Right ventricle myocardium inferior (tissue), 1 donor: ENCODE measurements around the gene PTGS2. TPM values are rescaled to one million over a fixed set of nuclear protein-coding genes. Genes with fewer than 3 reads are reported as not detected.

ENCODE experiments used
- ATAC-seq: fragments of 200-7000 bp; cut with Tn5 transposase; one replicate; pipeline ENCODE4 v1.9.1; 2020; ENCODE audit warnings: mild to moderate bottlenecking, moderate library complexity
- DNase-seq: peaks from one replicate; pipeline ENCODE4 v3.0.0; 2021; ENCODE audit errors: missing footprints
- intact Hi-C: fragments of 100-400 bp; cut with DNase I; formaldehyde crosslinking; loops from one replicate; pipeline ENCODE4 v1.11.0; 2022
- long read RNA-seq: library from polyadenylated mRNA; unstranded; transcript quantifications from one replicate; pipeline ENCODE4 v2.0.0, GENCODE V29; 2021
- total RNA-seq: library from RNA; stranded (reverse); fragmentation: NEBNext Ultra II Directional; extraction: Animal tissue kit (Norgen Biotek cat#: 25700); gene quantifications from one replicate; pipeline ENCODE4 v1.2.1, GENCODE V29; 2021
- donor health status: DM: no; HTN: yes; CAD: no; lungs with severe emphysema.

PTGS2 gene
- total RNA-seq = 0.32 TPM
- long read RNA-seq = 0 reads

DNA sequence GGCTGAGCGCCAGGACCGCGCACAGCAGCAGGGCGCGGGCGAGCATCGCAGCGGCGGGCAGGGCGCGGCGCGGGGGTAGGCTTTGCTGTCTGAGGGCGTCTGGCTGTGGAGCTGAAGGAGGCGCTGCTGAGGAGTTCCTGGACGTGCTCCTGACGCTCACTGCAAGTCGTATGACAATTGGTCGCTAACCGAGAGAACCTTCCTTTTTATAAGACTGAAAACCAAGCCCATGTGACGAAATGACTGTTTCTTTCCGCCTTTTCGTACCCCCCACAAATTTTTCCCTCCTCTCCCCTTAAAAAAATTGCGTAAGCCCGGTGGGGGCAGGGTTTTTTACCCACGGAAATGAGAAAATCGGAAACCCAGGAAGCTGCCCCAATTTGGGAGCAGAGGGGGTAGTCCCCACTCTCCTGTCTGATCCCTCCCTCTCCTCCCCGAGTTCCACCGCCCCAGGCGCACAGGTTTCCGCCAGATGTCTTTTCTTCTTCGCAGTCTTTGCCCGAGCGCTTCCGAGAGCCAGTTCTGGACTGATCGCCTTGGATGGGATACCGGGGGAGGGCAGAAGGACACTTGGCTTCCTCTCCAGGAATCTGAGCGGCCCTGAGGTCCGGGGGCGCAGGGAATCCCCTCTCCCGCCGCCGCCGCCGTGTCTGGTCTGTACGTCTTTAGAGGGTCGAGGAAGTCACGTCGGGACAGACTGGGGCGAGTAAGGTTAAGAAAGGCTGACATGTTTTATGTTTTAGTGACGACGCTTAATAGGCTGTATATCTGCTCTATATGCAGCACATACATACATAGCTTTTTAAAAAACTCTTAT, at the start of gene PTGS2:
Gene PTGS2, minus strand, starts transcription at position 179 of the 817 bp plus-strand sequence. Its CDS starts 133 bp downstream, at position 46.
- ATAC-seq (peak; percentile 97), DNase-seq (peak; percentile 86)
- intact Hi-C loops = loop anchor here (5.0 kb wide), 2 partner anchors 53 to 198 kb away; no protein-coding TSS in a partner anchor

DNA sequence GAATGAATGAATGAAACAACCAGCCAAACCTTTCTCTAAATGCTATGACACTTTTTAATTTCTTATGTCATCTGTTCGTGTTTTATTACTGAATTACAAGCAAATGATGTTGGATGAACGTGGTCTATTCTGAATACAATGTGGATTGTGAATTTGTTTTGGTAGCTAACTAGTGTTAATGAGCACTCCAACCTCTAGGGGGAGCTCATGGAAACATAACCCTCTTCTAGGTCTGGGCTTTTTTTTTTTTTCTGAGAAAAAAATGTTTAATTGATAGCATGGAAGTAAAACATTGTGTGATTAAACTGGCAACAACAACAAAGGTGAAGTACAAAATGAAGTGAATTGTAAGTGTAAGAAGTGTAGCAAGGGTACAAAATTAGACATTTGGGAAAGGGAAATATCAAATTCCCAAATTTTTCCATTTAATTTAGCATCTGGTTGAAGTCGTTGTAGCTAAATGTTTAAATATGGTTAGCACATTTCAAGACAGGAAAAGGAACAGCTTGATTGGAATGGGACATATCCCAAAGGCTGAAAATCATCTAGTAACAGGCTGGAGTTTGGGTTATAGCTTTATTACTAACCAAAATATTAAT, 42.6 kb upstream of the PTGS2 start:
- DNase-seq (no peak), ATAC-seq (no peak)
- intact Hi-C loops = no loop called here

DNA sequence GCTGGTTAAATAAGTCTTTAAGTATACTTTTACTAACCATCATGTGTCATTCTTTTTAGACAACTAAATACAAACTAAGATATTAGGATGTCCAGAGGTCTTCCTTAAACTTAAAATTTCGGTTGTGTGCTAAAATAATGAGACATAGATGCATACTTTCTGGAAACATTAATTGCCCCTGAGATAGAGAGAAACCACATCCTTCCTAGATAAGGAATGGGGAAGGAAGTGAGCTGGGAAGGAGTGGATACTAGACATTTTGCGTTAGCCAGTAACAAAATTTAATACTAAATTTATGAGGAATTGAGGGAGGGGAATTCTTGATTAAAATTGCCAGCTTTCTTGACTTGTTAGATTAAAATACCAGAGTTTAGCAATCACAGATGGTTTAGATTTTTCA, 37.1 kb upstream of the PTGS2 start:
- ATAC-seq (no peak), DNase-seq (no peak)
- intact Hi-C loops = no loop called here

DNA sequence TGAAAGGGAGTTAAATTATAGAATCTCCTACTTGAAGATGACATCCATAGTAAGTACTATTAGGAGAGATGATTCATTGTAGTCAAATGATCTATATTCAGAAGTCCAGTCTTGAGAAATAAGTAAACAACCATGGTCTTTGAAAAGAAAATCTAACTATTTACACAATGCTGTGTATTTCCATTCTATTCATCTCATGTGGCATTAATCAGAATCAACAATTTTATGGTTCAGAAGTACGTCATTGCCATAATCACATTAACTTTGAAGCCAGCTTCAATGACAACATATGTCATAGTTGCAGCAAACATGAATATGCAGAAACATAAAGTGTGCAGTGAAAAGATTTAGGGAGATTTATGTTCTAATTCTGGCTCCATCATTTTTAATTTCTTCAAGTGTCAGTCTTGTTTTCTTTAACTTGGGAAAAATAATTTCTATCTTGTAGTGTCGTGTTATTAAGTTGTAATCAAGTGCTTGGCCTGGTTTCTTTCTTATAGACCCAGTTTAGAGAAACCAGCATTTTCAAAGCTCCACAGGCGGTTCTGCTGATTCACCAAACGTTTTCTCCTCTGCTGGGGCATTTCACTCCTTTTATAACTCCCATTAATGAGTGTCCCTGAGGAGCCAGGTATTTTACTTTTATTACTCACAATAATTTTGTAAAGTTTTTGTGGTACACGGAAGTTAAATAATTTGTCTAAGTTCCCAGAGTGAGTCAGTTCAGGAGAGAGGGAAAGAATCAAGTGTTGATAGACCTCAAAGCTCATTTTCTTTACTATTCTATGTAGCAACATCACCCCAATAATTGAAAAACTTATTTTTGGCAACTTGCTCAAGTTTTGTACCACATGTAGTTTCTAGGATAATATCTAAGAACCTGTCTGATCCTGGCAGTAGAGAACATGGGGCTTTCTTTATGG, 35.9 kb upstream of the PTGS2 start:
- DNase-seq (no peak), ATAC-seq (no peak)
- intact Hi-C loops = no loop called here

DNA sequence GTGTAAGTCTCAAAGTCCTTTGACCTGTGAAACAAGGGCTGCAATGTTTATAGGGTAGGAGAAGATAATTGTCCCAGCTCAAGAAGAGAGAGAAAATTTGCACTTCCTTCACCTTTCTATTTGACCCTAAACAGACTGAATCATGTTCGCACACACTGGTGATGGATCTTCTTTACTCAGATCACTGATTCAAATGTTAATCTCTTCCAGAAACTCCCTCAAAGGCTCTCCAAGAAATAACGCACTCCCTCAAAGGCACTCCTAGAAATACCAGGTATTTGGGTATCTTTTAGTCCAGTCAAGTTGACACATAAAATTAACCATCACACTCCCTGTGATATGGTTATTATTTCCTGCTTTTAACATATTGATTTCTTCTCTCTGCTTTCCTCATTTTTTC, 30.5 kb upstream of the PTGS2 start:
- intact Hi-C loops = no loop called here
- ATAC-seq = no peak
- no peak for DNase-seq

DNA sequence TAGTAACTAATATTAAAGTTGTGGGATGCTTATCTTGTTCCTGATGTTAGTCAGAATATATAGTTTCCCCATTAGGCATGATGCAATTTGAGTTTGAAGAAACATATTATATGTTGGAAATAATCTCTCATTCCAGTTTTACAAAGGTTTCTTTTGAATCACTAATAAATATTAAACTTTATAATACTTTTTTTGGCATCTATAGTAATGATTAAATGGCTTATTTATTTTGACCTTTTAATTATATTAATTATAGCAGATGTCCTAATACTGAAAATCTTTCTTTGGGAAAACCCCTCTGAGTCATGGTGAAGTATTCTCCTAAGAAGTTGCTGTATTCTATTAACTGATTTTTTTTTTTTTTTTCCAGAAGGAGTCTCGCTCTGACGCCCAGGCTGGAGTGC, 28.5 kb upstream of the PTGS2 start:
- intact Hi-C loops = no loop called here
- ATAC-seq = no peak
- no peak for DNase-seq

DNA sequence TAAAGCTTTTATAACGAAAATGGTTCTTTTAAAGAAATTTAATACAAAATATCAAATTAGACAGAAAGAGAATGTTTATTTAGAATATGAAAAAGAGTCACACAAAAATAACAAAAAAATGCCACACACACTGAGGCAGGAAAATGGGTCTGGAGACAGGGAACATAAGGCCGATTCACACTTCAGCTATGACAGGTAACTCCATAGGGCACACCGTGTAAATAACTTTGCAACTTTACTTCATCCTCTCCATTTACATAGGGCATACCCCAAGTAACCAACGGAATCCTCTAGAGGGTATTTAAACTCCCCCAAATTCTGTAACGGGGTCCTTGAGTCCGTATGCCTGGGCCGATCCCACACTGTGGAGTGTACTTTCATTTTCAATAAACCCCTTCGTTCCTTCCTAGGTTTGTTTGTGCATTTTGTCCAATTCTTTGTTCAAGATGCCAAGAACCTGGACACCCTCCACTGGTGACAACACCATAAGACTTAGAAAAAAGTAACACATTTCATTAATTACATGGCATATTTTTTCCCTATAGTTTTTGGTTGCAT, 23.1 kb upstream of the PTGS2 start:
- intact Hi-C loops = no loop called here
- no peak for DNase-seq
- ATAC-seq = no peak

DNA sequence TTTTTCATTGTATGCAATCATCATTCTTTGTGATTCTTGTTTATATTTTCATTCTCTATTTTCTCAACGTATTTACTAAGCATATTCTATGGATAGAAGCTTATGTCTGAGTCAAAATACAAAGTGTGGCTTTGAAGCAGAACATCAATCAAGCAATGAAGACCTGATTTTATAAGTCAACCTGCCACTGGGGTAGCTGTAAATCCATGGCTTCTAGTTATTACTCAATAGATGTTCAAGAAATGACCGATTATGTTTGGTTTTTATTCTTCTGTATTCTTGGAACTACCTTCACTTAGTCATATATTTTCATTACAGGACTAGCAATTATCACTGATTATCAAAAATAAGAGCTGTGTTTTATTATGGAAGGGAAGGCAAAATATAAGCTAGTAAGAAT, 20.5 kb upstream of the PTGS2 start:
- no peak for ATAC-seq
- no peak for DNase-seq
- intact Hi-C loops = no loop called here

DNA sequence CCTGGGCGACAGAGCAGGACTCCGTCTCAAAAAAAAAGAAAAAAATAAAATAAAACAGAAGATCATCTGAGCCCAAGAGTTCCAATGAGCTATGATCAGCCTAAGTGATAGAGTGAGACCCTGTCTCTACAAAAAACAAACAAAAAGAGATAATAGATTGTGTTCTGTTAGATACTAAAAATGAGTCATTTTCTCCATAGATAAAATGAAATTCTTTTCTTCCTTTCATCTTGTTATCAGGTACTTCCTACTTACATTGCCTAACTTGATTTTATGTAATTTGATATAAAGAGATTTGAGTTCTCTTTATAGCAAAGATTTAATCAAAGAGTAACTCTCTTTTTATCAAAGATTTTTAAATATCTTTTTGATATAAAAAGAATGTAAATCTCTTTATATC, 19.3 kb upstream of the PTGS2 start:
- no peak for DNase-seq
- intact Hi-C loops = no loop called here
- ATAC-seq = no peak

DNA sequence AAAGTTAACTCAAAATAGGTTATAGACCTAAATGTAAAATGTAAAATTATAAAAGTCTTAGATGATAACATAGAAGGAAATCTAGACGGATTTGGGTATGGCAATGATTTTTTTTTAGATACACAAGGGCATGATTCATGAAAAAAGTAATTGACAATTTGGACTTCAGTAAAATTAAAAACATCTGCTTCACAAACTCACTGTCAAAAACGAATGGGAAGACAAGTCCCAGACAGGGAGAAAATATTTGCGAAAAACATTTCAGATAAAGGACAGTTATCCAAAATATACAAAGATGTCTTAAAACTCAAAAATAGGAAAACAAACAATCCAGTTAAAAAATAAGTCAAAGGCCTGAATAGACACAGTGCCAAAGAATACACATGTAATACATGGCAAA, 9.7 kb upstream of the PTGS2 start:
- no peak for ATAC-seq
- intact Hi-C loops = no loop called here
- DNase-seq = no peak

DNA sequence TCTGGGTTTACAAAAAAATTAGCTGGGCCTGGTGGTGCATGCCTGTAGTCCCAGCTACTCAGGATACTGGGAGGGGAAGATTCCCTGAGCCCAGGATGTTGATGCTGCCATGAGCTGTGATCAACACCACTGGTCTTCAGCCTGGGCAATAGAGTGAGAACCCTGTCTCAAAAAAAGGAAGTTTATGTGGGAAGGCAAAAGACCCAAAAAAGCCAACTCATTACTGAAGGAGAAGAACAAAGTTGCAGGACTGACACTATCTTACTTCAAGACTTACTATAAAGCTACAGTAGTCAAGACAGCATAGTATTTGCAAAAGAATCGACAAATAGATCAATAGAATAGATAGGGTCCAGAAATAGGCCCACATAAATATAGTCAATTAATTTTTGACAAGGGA, 9.2 kb upstream of the PTGS2 start:
- intact Hi-C loops = no loop called here
- ATAC-seq (no peak), DNase-seq (no peak)

DNA sequence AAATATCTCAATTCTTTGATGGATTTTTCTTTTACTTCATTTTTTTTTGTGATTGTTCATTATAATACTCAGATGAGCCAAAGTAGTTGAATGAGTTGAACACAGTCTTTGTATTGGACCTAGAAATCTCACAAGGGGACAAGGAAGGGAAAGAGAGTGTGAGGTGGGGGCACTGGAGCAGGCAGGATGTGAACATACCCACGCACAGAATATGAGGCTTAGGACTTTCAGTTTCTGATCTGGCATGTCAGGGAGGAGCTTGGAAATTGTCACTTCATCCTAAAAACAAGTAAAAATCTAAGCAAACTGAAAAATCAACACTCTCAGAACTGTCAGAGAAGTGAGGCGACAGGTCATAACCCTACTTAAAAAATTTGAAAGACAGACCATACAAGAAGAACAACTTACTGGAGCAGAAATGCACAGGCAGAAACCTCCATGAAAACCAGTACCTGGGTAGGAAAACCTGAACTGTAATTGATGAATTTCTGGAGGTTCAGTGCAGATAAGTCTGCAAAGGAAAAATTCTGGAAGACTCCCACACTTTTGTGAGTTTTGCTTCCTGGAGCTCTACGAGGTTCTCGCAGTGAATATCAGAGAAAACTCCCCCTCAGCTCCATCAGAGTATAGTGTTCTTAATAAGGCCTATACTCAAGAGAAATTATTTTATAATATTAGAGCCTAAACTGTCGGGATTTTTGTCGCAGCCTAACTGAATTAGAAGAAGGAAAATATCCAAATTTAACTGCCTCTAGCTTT, 3.6 kb upstream of the PTGS2 start:
- no peak for ATAC-seq
- intact Hi-C loops = loop anchor here (5.0 kb wide), 2 partner anchors 57 to 202 kb away; no protein-coding TSS in a partner anchor

DNA sequence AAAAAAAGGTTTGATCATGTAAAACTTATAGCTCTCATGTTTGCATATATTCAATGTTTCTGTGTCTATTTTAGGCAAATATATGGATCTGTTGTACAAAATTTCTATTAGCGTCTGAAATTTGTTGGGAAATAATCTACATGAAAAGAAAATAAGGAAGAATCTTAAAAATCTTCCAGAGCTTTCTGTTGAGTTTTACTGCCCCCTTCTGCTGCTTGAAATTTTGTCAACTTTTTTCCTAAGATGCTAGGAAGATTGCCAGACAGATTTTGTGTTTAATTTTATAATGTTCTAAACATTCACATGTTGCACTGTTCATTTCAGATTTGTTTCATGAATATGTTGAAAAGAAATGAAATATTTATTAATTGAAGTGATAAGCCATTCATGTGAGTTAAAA, 2.5 kb upstream of the PTGS2 start:
- intact Hi-C loops = loop anchor here (5.0 kb wide), 2 partner anchors 55 to 200 kb away; no protein-coding TSS in a partner anchor
- DNase-seq = no peak

More for the DNA sequence above, 3.6 kb upstream of the PTGS2 start:
- no peak for DNase-seq

DNA sequence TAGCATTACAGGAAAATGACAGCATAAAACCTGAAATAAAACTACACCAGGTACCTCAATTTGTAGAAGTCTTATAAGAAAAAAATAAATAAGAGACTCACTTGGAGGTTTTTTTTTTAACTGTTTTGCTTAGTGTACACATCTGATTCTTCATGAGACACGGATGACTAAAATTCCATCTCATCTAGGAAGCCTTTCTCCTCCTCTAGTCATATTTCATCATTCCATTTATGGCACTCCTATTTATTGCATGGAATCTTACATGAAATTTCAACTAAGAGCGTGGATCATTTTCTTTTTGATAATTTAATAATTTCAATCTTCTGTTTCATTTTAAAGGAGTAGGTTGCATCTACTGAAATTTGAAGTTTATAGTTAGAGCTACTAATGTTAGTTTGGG, 1.6 kb upstream of the PTGS2 start:
- no peak for ATAC-seq
- intact Hi-C loops = loop anchor here (5.0 kb wide), 2 partner anchors 54 to 200 kb away; no protein-coding TSS in a partner anchor
- no peak for DNase-seq

More for the DNA sequence above, 2.5 kb upstream of the PTGS2 start:
- ATAC-seq = no peak

DNA sequence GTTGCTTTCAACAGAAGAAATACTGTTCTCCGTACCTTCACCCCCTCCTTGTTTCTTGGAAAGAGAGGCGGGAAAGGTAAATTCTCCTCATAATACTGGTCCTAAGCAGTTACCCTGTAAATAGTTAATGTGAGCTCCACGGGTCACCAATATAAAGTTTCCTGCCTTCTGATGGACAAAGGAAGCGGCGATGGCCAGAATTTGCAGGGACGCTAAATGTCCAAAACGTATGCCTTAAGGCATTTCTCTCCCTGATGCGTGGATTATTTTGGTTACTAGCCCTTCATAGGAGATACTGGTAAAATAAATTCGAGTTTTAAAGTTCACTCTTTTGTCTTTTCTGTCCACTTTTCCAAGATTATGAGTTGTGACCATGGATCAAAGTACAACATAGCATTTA, 898 bp upstream of the PTGS2 start:
- peak; percentile 26 for DNase-seq
- no peak for ATAC-seq
- intact Hi-C loops = loop anchor here (5.0 kb wide), 2 partner anchors 54 to 199 kb away; no protein-coding TSS in a partner anchor

DNA sequence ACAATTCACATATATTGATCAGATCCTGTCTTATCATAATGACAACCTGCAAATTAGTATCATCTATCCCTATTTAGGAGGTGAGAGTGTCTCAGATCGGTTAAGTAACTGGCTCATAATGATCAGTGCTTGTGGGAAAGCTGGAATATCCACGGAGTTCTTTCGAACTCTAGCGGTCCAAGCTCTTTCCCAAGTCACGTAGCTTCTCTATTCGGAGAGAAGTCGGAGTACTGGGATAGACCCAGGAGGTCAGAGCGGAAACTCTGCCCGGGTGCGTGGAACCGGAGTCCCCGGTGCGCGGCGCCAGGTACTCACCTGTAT, 339 bp downstream of the PTGS2 start:
- no peak for DNase-seq
- intact Hi-C loops = loop anchor here (5.0 kb wide), 2 partner anchors 53 to 198 kb away; no protein-coding TSS in a partner anchor
- ATAC-seq = peak; percentile 65

DNA sequence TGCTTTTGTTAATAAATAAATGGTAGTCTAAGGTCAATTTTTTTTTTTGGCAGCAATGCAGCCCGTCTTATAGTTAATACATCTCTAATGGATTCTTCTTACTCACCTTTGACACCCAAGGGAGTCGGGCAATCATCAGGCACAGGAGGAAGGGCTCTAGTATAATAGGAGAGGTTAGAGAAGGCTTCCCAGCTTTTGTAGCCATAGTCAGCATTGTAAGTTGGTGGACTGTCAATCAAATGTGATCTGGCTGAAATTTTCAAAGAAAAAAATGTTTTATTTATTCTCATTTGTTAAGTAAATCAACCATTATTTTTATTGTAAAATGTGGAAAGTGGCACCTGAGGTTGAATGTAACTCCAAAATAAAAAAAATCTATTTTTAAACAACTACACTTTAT, 2.1 kb downstream of the PTGS2 start:
- no peak for ATAC-seq
- intact Hi-C loops = no loop called here
- DNase-seq = no peak

DNA sequence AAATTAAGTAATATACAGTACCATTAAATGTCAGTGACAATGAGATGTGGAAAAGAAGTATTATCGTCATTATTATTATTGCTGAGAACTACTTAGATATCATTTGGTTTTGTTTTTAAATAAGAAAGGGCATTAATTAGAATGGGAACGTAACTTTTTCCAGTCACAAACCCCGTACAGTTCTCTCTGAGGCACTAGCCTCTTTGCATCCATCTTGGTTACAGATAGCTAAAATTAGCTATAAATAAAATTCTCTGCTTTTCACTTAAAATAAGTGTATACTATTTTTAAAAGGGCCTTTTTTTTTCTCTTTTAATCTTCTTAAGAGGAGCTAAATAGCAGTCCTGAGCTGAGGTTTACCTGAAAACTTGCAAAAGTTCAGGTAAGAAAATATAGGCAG, 7.6 kb downstream of the PTGS2 start:
- no peak for ATAC-seq
- intact Hi-C loops = no loop called here
- no peak for DNase-seq
